ENCODE data around the gene CALM1.
"Not testable (repeated sequence)": the region's sequence is repeated elsewhere in the genome, so short reads cannot be mapped to it uniquely, and the experiment has no call there.

Gene CALM1

DNA sequence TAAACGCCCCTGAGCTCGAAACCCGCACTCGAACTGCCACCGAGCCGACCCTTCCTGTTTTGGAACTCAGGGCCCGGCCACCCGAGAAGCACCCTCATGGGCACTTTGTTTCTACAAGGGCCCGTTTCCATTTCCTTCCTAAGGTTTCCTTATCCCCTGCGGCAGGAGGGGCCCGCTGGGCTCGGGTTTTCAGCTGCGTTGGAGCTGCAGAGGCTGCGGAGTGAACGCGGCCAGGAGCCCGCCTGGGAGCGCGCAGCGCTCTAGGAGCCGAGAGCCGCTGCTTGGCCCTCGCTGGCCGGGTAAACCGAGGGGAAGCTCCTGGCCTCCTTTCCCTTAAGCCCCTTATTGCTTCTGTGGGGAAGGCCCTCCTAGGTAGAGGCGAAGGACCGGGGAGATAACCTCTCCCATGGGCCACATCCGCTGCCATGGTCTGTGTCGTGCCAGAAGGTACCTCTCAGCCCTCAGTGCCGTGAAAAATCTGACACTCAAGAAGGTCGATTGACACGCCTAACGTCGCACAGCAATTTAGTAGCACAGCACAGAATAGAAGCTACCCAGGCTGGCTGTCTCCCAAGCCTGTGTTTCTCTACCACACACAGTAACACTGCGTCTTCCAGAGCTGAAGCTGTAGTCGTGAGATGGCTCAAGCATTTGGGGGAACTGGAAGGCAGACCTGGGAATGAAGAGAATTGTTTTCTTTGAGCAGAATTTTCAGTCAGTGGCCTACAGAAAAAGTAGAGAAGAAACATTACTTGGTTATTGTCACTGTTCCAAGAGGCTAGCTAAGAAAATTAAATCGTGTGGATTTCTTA, 12.9 kb upstream of the CALM1 start:
- DNase-seq (ENCODE audit: low read depth in 2 of 2), result peak; percentile 23 to 29

DNA sequence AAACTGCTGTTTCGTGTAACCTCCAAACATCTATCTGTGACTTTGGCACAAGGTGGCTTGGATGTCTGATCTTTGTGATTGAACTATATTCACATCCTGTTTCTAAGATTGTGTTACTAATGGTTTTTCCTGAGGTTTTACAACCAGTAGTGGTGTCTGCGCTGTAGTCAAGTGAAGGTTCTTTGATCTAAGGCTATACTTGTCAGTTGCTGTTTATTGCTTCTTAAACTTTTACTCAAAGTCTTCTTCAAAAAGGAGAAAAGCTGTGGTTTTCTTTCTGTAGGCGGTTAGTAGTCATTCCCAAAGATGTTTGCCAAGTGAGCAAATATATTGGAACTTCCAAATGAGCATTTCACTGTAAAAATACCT, 12.3 kb upstream of the CALM1 start:
- DNase-seq (ENCODE audit: low read depth in 2 of 2), result no peak

- DNase-seq (ENCODE audit: low read depth in 2 of 2), result no peak
These were observed 10.5 kb upstream of the CALM1 start for GRCh38 chr14:90386321-90386720.

GRCh38 chr14:90387206-90387760, 9.5 kb upstream of the CALM1 start:
- no peak for DNase-seq (ENCODE audit: low read depth in 2 of 2)

DNA sequence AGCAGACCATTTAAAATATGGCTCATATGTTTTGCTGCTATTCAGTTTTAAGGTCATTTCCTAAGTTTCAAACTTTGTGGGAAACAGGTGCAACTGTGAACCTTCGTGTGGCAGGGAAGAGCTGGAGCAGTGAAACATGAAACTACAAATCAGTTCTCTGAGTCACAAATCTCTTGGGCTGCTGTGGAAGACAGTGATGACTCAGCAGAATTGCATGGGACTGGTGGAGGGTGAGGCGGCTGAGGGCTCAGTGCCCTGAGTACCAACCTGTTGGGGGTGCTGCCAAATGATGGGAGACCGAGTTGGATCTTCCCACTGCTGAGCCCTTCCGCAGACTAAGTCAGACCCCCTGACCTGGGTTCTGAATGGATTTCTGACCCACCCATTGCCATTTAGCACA, 8.4 kb upstream of the CALM1 start:
- DNase-seq (ENCODE audit: low read depth in 2 of 2), result no peak

DNA sequence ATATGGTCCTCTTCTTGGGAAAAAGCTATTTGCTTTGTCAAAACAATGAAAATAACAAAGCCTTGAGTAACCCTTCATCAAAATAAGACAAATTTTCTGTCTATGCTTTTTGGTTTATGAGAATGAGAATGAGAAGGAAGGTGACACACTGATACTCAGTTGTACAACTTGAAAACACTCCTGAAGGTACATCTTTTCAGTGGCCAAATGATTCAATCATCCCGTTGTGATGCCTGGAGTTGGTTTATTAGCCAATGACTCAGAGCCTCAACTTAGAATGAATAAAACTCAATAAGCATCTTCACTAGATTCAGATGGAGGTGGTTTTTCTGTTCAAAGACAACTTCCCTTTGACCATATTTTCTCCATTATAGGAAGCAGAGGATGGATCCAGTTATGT, 7.8 kb upstream of the CALM1 start:
- no peak for DNase-seq (ENCODE audit: low read depth in 2 of 2)

- DNase-seq (ENCODE audit: low read depth in 2 of 2), result no peak
These were observed 2.9 kb upstream of the CALM1 start for GRCh38 chr14:90393966-90394365.

- not testable (repeated sequence) for DNase-seq (ENCODE audit: low read depth in 2 of 2)
These were observed 2.0 kb upstream of the CALM1 start for GRCh38 chr14:90394782-90395181.

DNA sequence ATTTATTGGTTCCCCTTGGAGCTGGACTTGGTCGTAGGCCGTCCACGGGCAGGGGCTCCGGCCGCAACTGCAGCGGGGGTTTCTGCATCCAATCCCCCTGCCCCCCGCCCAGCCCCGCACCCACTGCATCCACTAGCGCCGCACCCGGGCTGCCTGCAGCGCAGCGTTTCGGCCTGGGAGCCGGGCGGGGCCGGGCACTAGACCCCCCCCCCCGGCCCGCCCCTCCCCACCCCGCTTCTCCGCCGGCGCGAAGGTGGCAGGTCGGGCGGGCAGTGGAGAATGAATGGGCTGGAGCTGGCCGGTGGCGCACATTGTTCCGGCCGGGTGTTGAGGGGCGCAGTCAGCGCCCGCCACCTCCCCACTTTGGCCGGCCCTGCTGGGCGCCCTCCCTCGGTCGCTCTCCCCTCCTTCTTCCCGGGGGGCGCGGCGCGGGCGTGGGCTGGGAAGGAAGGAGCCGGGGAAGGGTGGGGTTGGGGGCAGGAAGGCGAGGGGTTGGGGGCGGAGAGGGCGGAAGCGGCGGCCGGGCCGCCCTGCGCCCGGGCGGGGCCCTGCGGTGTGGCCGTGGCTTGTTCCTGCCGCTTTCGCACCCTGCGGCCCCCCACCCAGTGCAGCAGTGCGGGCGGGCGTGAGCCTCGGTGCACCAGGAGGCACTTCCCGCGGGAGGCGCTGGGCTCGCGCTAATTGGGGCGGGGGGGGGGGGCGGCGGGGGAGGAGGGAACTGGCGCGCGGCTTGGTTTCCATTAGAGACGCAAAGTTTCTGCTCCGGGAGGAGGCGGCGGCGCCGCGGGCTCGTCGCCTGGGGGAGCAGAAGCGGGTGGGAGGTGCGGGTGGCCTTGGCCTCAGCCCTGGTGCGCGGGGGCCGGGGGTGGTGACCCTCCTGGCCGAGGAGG, 841 bp downstream of the CALM1 start:
- peak; percentile 42 to 61 for DNase-seq (ENCODE audit: low read depth in 2 of 2)

- DNase-seq (ENCODE audit: low read depth in 2 of 2), result peak; percentile 24 to 33
These were observed 1.5 kb downstream of the CALM1 start for GRCh38 chr14:90398315-90398839.

- no peak for DNase-seq (ENCODE audit: low read depth in 2 of 2)
These were observed 2.2 kb downstream of the CALM1 start for GRCh38 chr14:90398841-90399540.

DNA sequence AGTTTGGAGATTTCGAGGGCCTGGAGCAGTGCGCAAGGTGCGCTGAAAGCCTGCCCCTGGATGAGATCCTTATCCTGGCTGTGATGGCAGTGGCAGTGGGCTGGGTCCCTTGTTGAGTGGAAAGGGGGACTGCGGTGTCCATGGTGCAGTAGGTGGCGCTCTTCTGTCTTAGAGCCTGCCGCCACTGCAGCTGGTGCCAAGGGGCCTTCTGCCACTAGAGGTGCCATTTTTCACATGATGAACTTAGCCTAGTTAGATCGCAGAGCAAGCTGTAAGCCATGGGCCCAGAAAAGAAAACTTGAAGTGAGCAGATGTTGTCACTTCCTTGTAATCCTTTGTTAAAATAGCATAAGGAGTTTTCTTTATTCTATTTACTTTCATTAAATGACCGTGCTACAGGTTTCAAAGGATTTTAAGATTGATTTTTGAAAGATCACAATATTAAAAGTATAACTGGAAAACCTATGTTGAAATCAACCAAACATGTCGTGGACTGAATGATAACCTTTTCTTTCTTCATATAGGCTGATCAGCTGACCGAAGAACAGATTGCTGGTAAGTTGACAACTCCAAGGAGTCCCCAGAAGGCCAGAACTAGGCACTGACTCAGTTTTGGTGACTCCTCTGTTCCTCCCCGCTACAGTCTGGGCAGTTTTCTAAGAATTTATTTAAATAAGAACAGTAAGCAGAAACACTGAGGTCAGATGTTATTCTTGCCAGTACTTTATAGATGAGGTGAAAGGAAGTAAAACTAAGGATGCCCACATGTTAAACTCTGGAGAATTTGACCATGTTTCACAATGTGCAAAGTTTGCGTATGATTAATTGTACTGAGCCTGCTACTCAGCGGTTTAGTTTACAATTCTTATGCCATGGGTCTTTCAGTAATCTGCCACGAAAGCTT, 3.0 kb downstream of the CALM1 start:
- DNase-seq (ENCODE audit: low read depth in 2 of 2), result peak; percentile 65 to 71

- no peak for DNase-seq (ENCODE audit: low read depth in 2 of 2)
These were observed 4.2 kb downstream of the CALM1 start for GRCh38 chr14:90400904-90401561.

GRCh38 chr14:90402016-90402415, 5.2 kb downstream of the CALM1 start:
- DNase-seq (ENCODE audit: low read depth in 2 of 2), result no peak

DNA sequence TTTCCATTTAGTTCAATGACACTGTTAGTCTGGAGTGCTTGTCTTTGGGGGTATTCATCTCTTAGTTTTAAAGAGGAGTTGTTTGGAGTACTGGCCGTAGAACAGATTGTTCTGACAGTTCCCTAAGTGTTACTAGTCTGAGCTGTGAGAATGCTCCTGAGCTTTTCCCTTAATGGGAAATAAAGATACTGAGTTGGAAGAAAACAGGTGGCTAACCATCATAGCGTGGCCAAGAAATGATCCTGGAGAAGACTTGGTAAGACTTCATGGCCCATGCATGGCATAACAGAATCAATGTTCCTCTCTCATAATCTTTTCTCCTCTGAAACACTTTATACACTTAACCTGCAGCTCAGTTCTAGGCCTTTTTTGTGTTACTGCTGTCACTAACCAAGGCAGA, 6.2 kb downstream of the CALM1 start:
- no peak for DNase-seq (ENCODE audit: low read depth in 2 of 2)

GRCh38 chr14:90405101-90405500, 8.3 kb downstream of the CALM1 start:
- DNase-seq (ENCODE audit: low read depth in 2 of 2), result no peak

DNA sequence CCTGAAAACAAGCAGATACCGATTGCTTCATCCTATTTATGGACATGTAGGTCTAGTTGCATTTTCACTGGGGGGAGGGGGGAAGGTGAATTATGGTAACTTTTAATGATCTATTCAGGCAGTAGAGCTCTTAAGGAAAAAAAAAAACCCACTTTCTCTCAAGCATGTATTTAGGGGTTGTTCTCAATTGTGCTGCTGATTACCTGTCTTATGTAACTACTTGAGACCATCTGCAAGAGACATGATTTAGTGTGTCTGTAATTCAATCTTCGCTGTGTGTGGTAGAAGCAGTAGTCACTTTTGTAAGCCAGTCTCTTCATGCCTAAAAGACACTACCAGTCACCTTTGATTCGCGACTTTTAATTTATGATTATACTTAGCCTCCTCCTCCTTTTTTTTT, 8.9 kb downstream of the CALM1 start:
- DNase-seq (ENCODE audit: low read depth in 2 of 2), result no peak

DNA sequence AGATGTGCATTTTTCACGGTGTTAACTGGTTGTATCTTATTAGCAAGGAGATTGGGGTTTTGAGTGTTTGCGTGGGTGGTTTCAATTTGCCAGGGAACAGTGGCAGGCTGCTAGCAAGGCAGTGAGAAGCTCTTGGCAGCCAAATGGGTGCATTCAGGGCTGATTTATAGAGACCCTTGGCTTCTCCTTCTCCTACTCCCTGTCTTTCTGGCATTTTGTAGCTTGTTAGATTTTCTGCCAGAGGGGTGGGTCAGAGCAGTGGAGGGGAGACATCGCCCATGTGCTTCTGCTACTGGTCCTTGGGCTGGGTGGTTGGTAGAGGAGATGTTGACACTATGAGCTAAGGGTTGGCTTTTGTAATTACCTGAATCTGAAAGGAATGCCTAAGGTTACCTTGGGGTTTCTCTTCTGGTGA, 9.6 kb downstream of the CALM1 start:
- no peak for DNase-seq (ENCODE audit: low read depth in 2 of 2)

DNA sequence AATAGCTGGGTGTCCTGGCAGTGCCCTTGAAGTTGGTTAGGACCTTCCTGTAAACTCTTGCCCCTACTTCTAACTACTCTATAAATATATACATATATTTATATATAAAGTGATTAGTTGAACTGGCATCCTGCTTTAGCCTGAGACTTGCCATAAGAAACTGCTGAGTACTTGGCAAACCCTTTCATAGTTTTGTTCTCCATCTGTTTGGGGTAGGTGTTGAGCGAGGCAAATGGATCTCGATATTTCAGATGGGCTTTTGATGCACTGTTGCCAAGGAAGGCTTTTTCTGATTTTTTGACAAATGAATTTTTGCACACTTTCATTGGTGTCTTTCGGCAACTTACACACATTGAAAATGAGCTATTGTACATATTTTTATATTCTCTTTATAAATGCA, 10.4 kb downstream of the CALM1 start:
- no peak for DNase-seq (ENCODE audit: low read depth in 2 of 2)

DNA sequence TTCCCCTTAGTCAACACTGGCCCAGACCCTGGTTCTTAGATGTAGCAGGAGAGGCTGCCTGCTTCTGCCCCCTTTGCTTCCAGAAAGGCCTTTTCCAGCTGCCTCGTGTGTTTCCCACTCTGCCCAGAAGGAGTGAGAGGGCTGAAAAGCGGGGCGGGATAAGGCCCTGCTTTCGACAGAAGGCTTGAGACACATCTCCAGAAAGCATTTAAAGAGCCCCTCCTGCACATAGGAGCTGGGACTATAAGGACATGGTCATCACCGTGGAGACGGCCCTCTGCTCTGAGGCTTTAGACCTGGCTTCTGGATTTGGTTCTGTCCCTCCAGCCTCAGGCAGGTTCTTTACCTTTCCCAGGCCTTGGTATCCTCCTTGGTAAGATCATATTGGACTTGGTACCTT, 11.9 kb downstream of the CALM1 start:
- DNase-seq (ENCODE audit: low read depth in 2 of 2), result no peak
